ENCODE results near the gene BIN2. TPM values are rescaled to one million over a fixed set of nuclear protein-coding genes. Genes with fewer than 3 reads are reported as not detected.
"Not testable (repeated sequence)": the region's sequence is repeated elsewhere in the genome, so short reads cannot be mapped to it uniquely, and the experiment has no call there.

BIN2 gene
- total and polyA plus RNA-seq, 2 experiments from 2014 or later = not detected

- H3K4me1 ChIP-seq (ENCODE audit: low read depth) = no peaks in the 10 kb centered on the region
- no peak for TF ChIP-seq CTCF (IDR thresholded peaks at IDR 0.05; ENCODE audit: low read depth, low read length)
- H3K36me3 ChIP-seq = no peaks in the 10 kb centered on the region
- H3K27ac ChIP-seq = no peak overlapping the region
- no peaks in the 10 kb centered on the region for H3K27me3 ChIP-seq
- peak in 1 of 2 donors; percentile 69 for DNase-seq (ENCODE audit: low read depth in 1 of 2, low spot score in 1 of 2)
- no peak overlapping the region for H3K4me3 ChIP-seq
- no peaks in the 10 kb centered on the region for H3K9me3 ChIP-seq (ENCODE audit: low read depth)
Observed at GRCh38 chr12:51307655-51308593, 16.1 kb downstream of the BIN2 start.

GRCh38 chr12:51306507-51306906, 17.5 kb downstream of the BIN2 start:
- no peaks in the 10 kb centered on the region for H3K27me3 ChIP-seq
- no peak overlapping the region for H3K4me3 ChIP-seq
- no peak for DNase-seq (ENCODE audit: low read depth in 1 of 2, low spot score in 1 of 2)
- H3K27ac ChIP-seq = no peak overlapping the region
- no peaks in the 10 kb centered on the region for H3K36me3 ChIP-seq
- TF ChIP-seq CTCF (IDR thresholded peaks at IDR 0.05; ENCODE audit: low read depth, low read length) = no peak
- no peaks in the 10 kb centered on the region for H3K9me3 ChIP-seq (ENCODE audit: low read depth)
- no peaks in the 10 kb centered on the region for H3K4me1 ChIP-seq (ENCODE audit: low read depth)

- H3K27ac ChIP-seq; H3K27me3 ChIP-seq; DNase-seq (ENCODE audit: low read depth in 1 of 2, low spot score in 1 of 2); H3K9me3 ChIP-seq (ENCODE audit: low read depth); H3K36me3 ChIP-seq; H3K4me3 ChIP-seq; H3K4me1 ChIP-seq (ENCODE audit: low read depth): not testable (repeated sequence)
Observed at GRCh38 chr12:51300768-51301167, 23.2 kb downstream of the BIN2 start.

- H3K27ac ChIP-seq = no peak overlapping the region
- H3K27me3 ChIP-seq = no peaks in the 10 kb centered on the region
- H3K4me3 ChIP-seq = no peak overlapping the region
- no peaks in the 10 kb centered on the region for H3K9me3 ChIP-seq (ENCODE audit: low read depth)
- no peaks in the 10 kb centered on the region for H3K36me3 ChIP-seq
- no peak for TF ChIP-seq CTCF (IDR thresholded peaks at IDR 0.05; ENCODE audit: low read depth, low read length)
- H3K4me1 ChIP-seq (ENCODE audit: low read depth) = no peaks in the 10 kb centered on the region
- DNase-seq (ENCODE audit: low read depth in 1 of 2, low spot score in 1 of 2) = no peak
Observed at GRCh38 chr12:51295651-51296050, 28.3 kb downstream of the BIN2 start.

- H3K27me3 ChIP-seq; H3K27ac ChIP-seq; H3K4me3 ChIP-seq; H3K9me3 ChIP-seq (ENCODE audit: low read depth); H3K36me3 ChIP-seq; DNase-seq (ENCODE audit: low read depth in 1 of 2, low spot score in 1 of 2); H3K4me1 ChIP-seq (ENCODE audit: low read depth): not testable (repeated sequence)
Observed at GRCh38 chr12:51294097-51294496, 29.9 kb downstream of the BIN2 start.

- H3K36me3 ChIP-seq = no peaks in the 10 kb centered on the region
- no peak for DNase-seq (ENCODE audit: low read depth in 1 of 2, low spot score in 1 of 2)
- no peak for TF ChIP-seq CTCF (IDR thresholded peaks at IDR 0.05; ENCODE audit: low read depth, low read length)
- H3K4me1 ChIP-seq (ENCODE audit: low read depth) = no peaks in the 10 kb centered on the region
- no peaks in the 10 kb centered on the region for H3K9me3 ChIP-seq (ENCODE audit: low read depth)
- H3K27ac ChIP-seq = no peak overlapping the region
- H3K4me3 ChIP-seq = no peak overlapping the region
- no peaks in the 10 kb centered on the region for H3K27me3 ChIP-seq
Observed at GRCh38 chr12:51293696-51294095, 30.3 kb downstream of the BIN2 start.

GRCh38 chr12:51291603-51292513, 32.1 kb downstream of the BIN2 start:
- not testable (repeated sequence) for H3K27ac ChIP-seq; H3K4me1 ChIP-seq (ENCODE audit: low read depth); H3K4me3 ChIP-seq; H3K27me3 ChIP-seq; H3K9me3 ChIP-seq (ENCODE audit: low read depth); DNase-seq (ENCODE audit: low read depth in 1 of 2, low spot score in 1 of 2); H3K36me3 ChIP-seq

Measured in cardiac muscle cell (in vitro differentiated cells and primary cell).